HepG2 (cell line): ENCODE data around the gene GLRX5. TPM values are rescaled to one million over a fixed set of nuclear protein-coding genes. Genes with fewer than 3 reads are reported as not detected.

Source experiments
- ATAC-seq: fragments of 200-7000 bp; cut with Tn5 transposase; 3 replicates; pipeline ENCODE4 v1.9.1; 2020; ENCODE audit warnings: mild to moderate bottlenecking, moderate library complexity
- BruUV-seq: library from RNA; stranded (reverse); fragments of 400-500 nt; replicated peaks from 2 replicates; lab custom pipeline; 2021; lab: Mats Ljungman, UMichigan
- CTCF ChIA-PET: fragments of 300-600 bp; formaldehyde crosslinking; extraction: SDS; loops from one replicate; lab custom pipeline; 2021; ENCODE audit warnings: low total read pairs, inconsistent platforms, low intra/inter-chr PET ratio; lab: Yijun Ruan, JAX
- POLR2A ChIA-PET: fragments of 350-600 bp; sonication (Branson Sonifier 250); formaldehyde crosslinking; loops from one replicate; lab custom pipeline; 2020; ENCODE audit warnings: antibody characterized with exemption, inconsistent platforms; lab: Yijun Ruan, JAX
- DNase-seq: peaks from one replicate; pipeline ENCODE4 v3.0.0-alpha.2; 2015; ENCODE audit warnings: low spot score
- FAIRE-seq: peaks from 3 replicates; lab custom pipeline; 2011; peaks lifted over from hg19 to GRCh38; lab: Jason Lieb, UNC
- H2AFZ ChIP-seq: one replicate; pipeline ENCODE4 v1.6.1; 2011; ENCODE audit warnings: low read length, inconsistent platforms
- H3K27ac ChIP-seq: fragments of 300-600 bp; 3 replicates; pipeline ENCODE4 v1.8.0; 2011; ENCODE audit warnings: mixed run types, mild to moderate bottlenecking, mixed read lengths, low read length, inconsistent platforms; ENCODE audit not compliant: insufficient read depth; ENCODE audit errors: extremely low read length
- H3K27me3 ChIP-seq, 2 experiments: fragments of 200-600 bp in 1 of 2; 2 replicates in 1 of 2; 3 replicates in 1 of 2; pipeline versions ENCODE4 v1.6.0 to v1.8.0; 2011; ENCODE audit warnings: low read length in 2 of 2, mild to moderate bottlenecking in 2 of 2, moderate library complexity in 2 of 2, inconsistent platforms in 1 of 2; ENCODE audit not compliant: insufficient read depth in 2 of 2, control insufficient read depth in 1 of 2
- H3K36me3 ChIP-seq, 2 experiments: fragments of 200-600 bp in 1 of 2; replicated peaks in 1 of 2; 2 replicates in 1 of 2; 3 replicates in 1 of 2; pipeline versions ENCODE4 v1.5.1 to v1.8.0; 2011; ENCODE audit warnings: low read length in 2 of 2, inconsistent platforms in 1 of 2; ENCODE audit not compliant: insufficient read depth in 2 of 2, control insufficient read depth in 1 of 2
- H3K4me1 ChIP-seq: 2 replicates; pipeline ENCODE4 v1.5.1; 2012; ENCODE audit warnings: low read length, inconsistent platforms; ENCODE audit not compliant: insufficient read depth
- H3K4me2 ChIP-seq: 2 replicates; pipeline ENCODE4 v1.6.0; 2011; ENCODE audit warnings: low read depth, low read length, inconsistent platforms
- H3K4me3 ChIP-seq, 3 experiments: fragments of 200-600 bp in 1 of 3; sonication (generic), shearing (Covaris generic) in 1 of 3; replicated peaks in 1 of 3; 2 replicates each; pipeline ENCODE4 v1.5.1; 2011 to 2016; ENCODE audit warnings: low read length in 3 of 3, inconsistent platforms in 2 of 3, low read depth in 2 of 3, mild to moderate bottlenecking in 2 of 3, control low read depth in 1 of 3, mixed read lengths in 1 of 3; ENCODE audit not compliant: insufficient read depth in 1 of 3
- H3K79me2 ChIP-seq: one replicate; pipeline ENCODE4 v1.6.1; 2011; ENCODE audit warnings: low read length, inconsistent platforms; ENCODE audit not compliant: insufficient read depth
- H3K9ac ChIP-seq: 2 replicates; pipeline ENCODE4 v1.6.0; 2011; ENCODE audit warnings: mild to moderate bottlenecking, low read depth, low read length, inconsistent platforms; ENCODE audit not compliant: insufficient read depth
- H3K9me3 ChIP-seq: 2 replicates; pipeline ENCODE4 v1.5.1; 2012; ENCODE audit warnings: mild to moderate bottlenecking, low read length
- H4K20me1 ChIP-seq: 2 replicates; pipeline ENCODE4 v1.6.0; 2011; ENCODE audit warnings: inconsistent platforms, mild to moderate bottlenecking, low read length, moderate library complexity; ENCODE audit not compliant: insufficient read depth
- ATF1 ChIP-seq: IDR thresholded peaks from 2 replicates; pipeline ENCODE4 v1.6.1; 2016; ENCODE audit warnings: mild to moderate bottlenecking, control low read depth
- KAT8 ChIP-seq: IDR thresholded peaks from 2 replicates; pipeline ENCODE4 v1.6.1; 2016; ENCODE audit warnings: missing genetic modification reagents, missing compliant biosample characterization
- POLR2AphosphoS5 ChIP-seq: IDR thresholded peaks from 2 replicates; pipeline ENCODE4 v1.6.1; 2012; ENCODE audit warnings: low read depth, low read length
- RBFOX2 ChIP-seq: fragments of 200-400 bp; formaldehyde crosslinking; IDR thresholded peaks from 2 replicates; pipeline ENCODE4 v1.6.1; 2017; ENCODE audit warnings: low read depth, mild to moderate bottlenecking, low read length
- SNAPC2 ChIP-seq: sonication (generic); formaldehyde crosslinking; IDR thresholded peaks from 2 replicates; pipeline ENCODE4 v1.8.1; 2022; ENCODE audit warnings: mild to moderate bottlenecking, missing genetic modification reagents
- WGBS: methylation state at CpG from one replicate; pipeline ENCODE4 v1.1.6; 2017; ENCODE audit warnings: low lambda C conversion rate; 5-methylcytosine and 5-hydroxymethylcytosine counted together
- in situ Hi-C: cut with HindIII; loops from 2 replicates; pipeline ENCODE4 v1.10.0; 2017; ENCODE audit warnings: low pct_unique_long_range_greater_than_20kb; ENCODE audit not compliant: extremely low pct_ligation_motif_present
- intact Hi-C: fragments of 100-400 bp; cut with micrococcal nuclease; formaldehyde crosslinking; loops from one replicate; pipeline ENCODE4 v1.10.0; 2022; ENCODE audit not compliant: unreplicated experiment
- polyA plus RNA-seq, 8 experiments: library from polyadenylated mRNA; depleted of rRNA in 3 of 8; stranded (reverse) in 7 of 8; unstranded in 1 of 8; fragments of >200 nt; fragmentation: Illumina TruSeq in 4 of 8; extraction: Trizol in 4 of 8; gene quantifications; 2 replicates each; pipeline versions ENCODE4 v1.2.1 to v1.2.3, GENCODE V29; 2011 to 2016; ENCODE audit warnings: low read depth in 4 of 8, missing spikeins in 1 of 8, mixed read lengths in 1 of 8; ENCODE audit not compliant: insufficient read depth in 1 of 8
- total RNA-seq, 5 experiments: library from RNA; depleted of rRNA; stranded (reverse); fragments of >200 nt; fragmentation: Illumina TruSeq; extraction: Trizol; gene quantifications; 2 replicates each; pipeline ENCODE4 v1.2.3, GENCODE V29; 2016; ENCODE audit warnings: low read depth in 1 of 5
- TF ChIP-seq, protein P1 (sequence below): sonication (generic); formaldehyde crosslinking; IDR thresholded peaks from 2 replicates; pipeline ENCODE4 v1.4.0; 2020; ENCODE audit warnings: missing genetic modification reagents

GLRX5 gene
- total and polyA plus RNA-seq, 2 of the 13 experiments (the other 11 are each of a cell fraction or from before 2014, with no cell fraction given) = 122 to 146 TPM

DNA sequence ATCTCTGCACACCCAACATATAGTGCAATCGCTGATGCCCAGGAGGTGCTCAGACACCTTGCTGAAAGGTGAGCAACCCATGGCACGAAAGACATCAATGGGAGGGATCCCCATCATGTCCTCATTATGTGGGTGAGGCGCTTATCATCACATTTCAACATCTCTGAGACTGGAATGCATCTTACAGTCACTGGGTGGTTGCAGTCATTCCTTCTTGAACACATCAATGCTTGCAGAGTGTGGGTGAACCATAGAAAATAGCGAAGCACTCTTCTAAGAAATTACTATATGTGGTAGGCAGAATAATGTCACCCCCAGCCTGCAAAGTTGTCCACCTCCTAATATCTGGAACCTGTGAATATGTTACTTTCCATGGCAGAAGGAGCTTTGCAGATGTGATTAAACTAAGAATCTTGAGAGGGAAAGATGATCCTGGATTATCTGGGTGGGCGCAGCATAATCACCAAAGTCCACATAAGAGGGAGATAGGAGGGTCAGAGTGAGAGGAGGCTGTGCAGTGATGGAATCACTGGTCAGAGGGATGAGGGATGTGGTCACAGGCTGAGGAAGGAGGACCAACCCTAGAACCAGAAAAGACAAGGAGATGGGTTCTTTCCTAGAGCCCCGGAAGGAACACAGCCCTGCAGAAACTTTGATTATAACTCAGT lies 51.2 kb downstream of the GLRX5 start:
- ATAC-seq = no peak
- POLR2A ChIA-PET = no interaction called here
- CTCF ChIA-PET = no interaction called here

More for the DNA sequence above, 51.2 kb downstream of the GLRX5 start:
- intact Hi-C loops = no loop called here
- DNase-seq (no peak), FAIRE-seq (no peak)
- no peak for TF ChIP-seq KAT8
- TF ChIP-seq ATF1 (CRISPR knock-in tag) = no peak
- TF ChIP-seq POLR2AphosphoS5 = no peak
- TF ChIP-seq SNAPC2 (CRISPR knock-in tag) = no peak
- no peak for TF ChIP-seq RBFOX2
- TF ChIP-seq, protein P1, sequence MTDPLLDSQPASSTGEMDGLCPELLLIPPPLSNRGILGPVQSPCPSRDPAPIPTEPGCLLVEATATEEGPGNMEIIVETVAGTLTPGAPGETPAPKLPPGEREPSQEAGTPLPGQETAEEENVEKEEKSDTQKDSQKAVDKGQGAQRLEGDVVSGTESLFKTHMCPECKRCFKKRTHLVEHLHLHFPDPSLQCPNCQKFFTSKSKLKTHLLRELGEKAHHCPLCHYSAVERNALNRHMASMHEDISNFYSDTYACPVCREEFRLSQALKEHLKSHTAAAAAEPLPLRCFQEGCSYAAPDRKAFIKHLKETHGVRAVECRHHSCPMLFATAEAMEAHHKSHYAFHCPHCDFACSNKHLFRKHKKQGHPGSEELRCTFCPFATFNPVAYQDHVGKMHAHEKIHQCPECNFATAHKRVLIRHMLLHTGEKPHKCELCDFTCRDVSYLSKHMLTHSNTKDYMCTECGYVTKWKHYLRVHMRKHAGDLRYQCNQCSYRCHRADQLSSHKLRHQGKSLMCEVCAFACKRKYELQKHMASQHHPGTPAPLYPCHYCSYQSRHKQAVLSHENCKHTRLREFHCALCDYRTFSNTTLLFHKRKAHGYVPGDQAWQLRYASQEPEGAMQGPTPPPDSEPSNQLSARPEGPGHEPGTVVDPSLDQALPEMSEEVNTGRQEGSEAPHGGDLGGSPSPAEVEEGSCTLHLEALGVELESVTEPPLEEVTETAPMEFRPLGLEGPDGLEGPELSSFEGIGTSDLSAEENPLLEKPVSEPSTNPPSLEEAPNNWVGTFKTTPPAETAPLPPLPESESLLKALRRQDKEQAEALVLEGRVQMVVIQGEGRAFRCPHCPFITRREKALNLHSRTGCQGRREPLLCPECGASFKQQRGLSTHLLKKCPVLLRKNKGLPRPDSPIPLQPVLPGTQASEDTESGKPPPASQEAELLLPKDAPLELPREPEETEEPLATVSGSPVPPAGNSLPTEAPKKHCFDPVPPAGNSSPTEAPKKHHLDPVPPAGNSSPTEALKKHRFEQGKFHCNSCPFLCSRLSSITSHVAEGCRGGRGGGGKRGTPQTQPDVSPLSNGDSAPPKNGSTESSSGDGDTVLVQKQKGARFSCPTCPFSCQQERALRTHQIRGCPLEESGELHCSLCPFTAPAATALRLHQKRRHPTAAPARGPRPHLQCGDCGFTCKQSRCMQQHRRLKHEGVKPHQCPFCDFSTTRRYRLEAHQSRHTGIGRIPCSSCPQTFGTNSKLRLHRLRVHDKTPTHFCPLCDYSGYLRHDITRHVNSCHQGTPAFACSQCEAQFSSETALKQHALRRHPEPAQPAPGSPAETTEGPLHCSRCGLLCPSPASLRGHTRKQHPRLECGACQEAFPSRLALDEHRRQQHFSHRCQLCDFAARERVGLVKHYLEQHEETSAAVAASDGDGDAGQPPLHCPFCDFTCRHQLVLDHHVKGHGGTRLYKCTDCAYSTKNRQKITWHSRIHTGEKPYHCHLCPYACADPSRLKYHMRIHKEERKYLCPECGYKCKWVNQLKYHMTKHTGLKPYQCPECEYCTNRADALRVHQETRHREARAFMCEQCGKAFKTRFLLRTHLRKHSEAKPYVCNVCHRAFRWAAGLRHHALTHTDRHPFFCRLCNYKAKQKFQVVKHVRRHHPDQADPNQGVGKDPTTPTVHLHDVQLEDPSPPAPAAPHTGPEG (CRISPR knock-in tag) = no peak
- Histone ChIP-seq H3K4me1 (no peaks in the 10 kb centered on the region), H3K36me3 (no peaks in the 10 kb centered on the region), H3K27ac (no peak overlapping the region), H3K79me2 (no peaks in the 10 kb centered on the region), H2AFZ (no peak overlapping the region), H3K9ac (no peak overlapping the region), H3K27me3 (peaks cover 0 to 13% of the 10 kb centered on the region in 2 experiments; a peak in 3 of 5 replicates), H3K4me2 (no peak overlapping the region), H3K9me3 (peaks cover 9% of the 10 kb centered on the region; the same call in 1 of the 2 replicates), H3K4me3 (no peak overlapping the region), H4K20me1 (no peaks in the 10 kb centered on the region)
- in situ Hi-C loops = no loop called here
- BruUV-seq = no TSS peak
- 4% methylated on average over 6 of the region's 6 CpGs for WGBS
